ENCODE measurements around the gene IFIT1B.
"Not testable (repeated sequence)": the region's sequence is repeated elsewhere in the genome, so short reads cannot be mapped to it uniquely, and the experiment has no call there.

The IFIT1B gene

DNA sequence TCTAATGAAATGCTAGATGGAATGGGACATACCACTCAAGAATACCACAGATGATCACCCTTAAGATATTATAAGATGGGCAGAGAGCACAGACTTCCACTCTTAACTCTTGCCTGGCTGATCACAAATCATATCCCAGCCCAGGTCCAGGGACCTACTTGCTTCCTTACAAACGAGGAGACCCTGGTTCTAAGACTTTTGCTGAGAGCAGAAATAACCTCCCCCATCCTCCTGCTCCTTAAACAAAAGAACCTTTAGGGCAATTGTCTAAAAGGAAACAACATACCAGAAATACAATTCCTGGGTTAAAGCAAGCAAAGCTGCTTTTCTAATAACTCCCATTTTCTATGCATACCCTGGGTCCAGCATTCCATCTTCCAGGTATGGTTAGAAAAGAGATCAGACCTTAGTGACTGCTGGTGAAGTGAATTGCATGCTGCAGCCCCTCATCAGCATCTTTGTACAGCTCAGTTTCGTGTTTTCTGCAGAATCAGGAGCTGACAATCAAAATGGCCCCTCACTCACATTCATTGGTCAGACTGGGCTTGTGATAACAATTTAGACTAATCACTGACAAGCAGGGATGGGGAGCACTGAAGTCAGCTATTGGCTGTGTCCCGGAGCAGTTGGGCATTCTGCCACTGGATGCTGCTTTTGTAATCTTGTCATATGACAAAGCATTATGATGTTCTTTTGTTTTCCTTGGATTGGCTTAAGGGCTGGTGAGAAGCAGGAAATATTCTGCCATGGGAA, 35.5 kb upstream of the IFIT1B start:
- Histone ChIP-seq H3K9me3 (no peaks in the 10 kb centered on the region), H3K4me3 (no peak overlapping the region), H3K27me3 (ENCODE audit: low read depth) (no peaks in the 10 kb centered on the region), H3K4me1 (peaks cover 19% of the 10 kb centered on the region), H3K36me3 (replicated peaks) (no peaks in the 10 kb centered on the region)
- in situ Hi-C loops (cut with MboI; ENCODE audit: low sequenced_read_pairs), result no loop called here
- peak in 1 of 2 experiments; percentile 59 for DNase-seq (ENCODE audit: low spot score in 2 of 2)

DNA sequence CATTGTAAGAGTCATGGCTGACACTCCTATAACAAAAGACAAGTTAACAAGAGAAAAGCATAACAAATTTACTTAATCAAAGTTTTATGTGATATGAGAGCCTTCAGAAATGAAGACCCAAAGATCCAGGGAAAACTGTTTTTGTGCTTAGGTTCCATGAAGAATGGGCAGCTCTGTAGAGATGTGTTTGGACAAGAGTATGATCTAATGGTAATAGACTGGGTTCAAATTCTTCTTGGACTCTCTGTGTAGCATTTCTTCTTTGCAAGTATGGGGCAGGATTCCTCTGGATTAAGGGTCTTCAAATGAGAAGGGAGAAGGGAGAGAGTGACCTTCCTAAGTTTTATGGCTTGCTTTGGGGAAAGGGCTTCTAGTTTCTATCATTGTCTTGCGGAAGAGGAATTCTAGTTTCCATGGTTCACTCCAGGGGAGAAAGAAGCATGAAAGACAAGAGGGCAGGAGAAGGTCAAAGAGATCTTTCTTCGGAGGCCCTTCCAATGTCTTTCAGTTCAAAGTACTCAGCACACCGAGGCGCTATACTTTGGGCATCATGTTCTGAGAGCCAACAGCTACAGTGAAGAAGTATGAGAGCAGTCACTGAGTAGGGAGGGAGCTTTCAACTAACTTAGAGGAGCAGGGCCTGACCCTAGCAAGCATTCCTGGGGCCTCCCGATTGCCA, 34.6 kb upstream of the IFIT1B start:
- Histone ChIP-seq H3K4me3 (no peak overlapping the region), H3K36me3 (replicated peaks) (no peaks in the 10 kb centered on the region), H3K4me1 (peaks cover 27% of the 10 kb centered on the region), H3K9me3 (no peaks in the 10 kb centered on the region), H3K27me3 (ENCODE audit: low read depth) (no peaks in the 10 kb centered on the region)
- in situ Hi-C loops (cut with MboI; ENCODE audit: low sequenced_read_pairs), result no loop called here
- DNase-seq (ENCODE audit: low spot score in 2 of 2), result no peak

DNA sequence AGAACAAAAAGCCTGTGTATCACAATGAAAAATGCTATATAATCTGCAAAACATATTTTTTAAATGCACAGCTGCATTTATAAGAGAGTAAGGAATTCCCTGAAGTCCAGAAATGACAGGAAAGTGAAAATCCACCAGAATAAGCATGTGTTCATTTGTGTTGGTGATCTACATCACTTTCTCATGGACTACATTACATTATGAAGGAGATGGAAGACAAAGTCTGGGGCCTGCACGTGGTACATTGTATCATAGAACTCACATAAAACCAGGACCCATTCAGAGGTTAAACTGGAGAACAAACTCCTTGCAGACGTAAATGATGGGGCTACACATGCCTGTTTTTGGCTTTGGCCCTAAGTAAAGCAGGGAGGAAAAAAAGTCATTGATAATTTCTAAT, 33.7 kb upstream of the IFIT1B start:
- in situ Hi-C loops (cut with MboI; ENCODE audit: low sequenced_read_pairs), result no loop called here
- H3K36me3 ChIP-seq (replicated peaks), result no peaks in the 10 kb centered on the region
- no peaks in the 10 kb centered on the region for H3K9me3 ChIP-seq
- peaks cover 36% of the 10 kb centered on the region for H3K4me1 ChIP-seq
- no peaks in the 10 kb centered on the region for H3K27me3 ChIP-seq (ENCODE audit: low read depth)
- no peak overlapping the region for H3K4me3 ChIP-seq
- no peak for DNase-seq (ENCODE audit: low spot score in 2 of 2)

DNA sequence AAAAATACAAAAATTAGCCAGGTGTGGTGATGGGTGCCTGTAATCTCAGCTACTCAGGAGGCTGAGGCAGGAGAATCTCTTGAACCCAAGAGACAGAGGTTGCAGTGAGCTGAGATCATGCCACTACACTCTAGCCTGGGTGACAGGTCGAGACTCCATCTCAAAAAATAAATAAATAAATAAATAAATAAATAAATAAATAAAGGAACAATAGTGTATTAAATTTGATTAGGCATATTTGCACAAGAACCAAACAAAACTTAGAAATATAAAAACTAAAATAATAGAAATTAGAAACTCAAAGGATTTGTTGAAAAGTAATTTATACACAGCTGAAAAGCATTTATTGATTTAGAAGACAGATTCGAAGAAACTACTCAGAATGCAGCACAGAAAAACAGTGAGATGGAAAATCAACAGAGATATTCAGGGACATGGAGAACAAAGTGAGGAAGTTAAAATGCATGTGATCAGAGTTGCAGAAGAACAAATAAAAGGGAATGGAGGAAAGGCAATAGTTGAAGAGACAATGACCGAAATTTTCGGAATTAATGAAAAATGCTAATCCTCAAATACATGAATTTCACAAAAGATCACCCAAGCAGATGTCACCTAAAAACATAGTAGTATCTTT, 32.4 kb upstream of the IFIT1B start:
- Histone ChIP-seq H3K4me3 (no peak overlapping the region), H3K36me3 (replicated peaks) (no peaks in the 10 kb centered on the region), H3K4me1 (peaks cover 41% of the 10 kb centered on the region), H3K27me3 (ENCODE audit: low read depth) (no peaks in the 10 kb centered on the region), H3K9me3 (no peaks in the 10 kb centered on the region)
- in situ Hi-C loops (cut with MboI; ENCODE audit: low sequenced_read_pairs), result no loop called here
- DNase-seq (ENCODE audit: low spot score in 2 of 2), result no peak

DNA sequence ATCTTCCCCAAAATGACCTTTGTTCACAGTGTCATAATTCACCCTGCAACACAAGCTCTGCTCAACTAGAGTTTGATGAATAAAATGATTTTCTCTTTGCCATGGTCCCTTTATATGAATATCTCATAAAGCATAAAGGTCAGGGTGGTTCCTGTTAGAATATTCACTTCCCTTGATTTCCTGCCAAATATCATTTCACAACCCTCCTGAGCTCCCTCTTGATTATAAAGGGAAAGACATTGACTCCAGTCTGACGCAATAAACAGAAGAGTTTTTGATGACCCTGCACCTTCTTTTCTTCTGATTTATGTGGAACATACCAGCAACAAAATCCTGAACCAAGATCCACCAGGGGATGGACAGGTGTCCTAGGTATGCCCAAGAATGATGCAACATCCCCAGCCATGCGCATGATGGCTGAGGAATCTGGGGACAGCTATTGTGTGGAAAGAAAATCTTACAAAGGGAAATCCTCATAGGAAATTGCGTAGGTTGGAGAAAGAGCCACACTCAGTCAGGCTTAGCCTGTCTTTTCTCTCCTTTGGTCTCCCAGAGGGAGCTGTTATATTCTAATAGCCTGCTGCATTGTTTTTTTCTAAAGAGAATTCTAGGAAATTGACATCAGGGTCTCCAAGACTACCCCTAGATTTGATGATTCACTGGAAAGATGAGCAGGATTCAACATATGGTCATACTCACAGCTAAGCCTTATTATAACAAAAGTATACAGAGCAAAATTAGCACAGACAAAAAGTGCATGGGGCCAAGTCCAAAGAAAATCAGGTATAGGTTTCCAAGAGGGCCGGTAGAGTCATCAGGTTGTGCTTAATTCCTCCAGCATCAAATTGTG, 31.2 kb upstream of the IFIT1B start:
- no peaks in the 10 kb centered on the region for H3K9me3 ChIP-seq
- H3K27me3 ChIP-seq (ENCODE audit: low read depth), result no peaks in the 10 kb centered on the region
- H3K36me3 ChIP-seq (replicated peaks), result no peaks in the 10 kb centered on the region
- H3K4me1 ChIP-seq, result peaks cover 51% of the 10 kb centered on the region
- H3K4me3 ChIP-seq, result no peak overlapping the region
- in situ Hi-C loops (cut with MboI; ENCODE audit: low sequenced_read_pairs), result no loop called here
- DNase-seq (ENCODE audit: low spot score in 2 of 2), result no peak

DNA sequence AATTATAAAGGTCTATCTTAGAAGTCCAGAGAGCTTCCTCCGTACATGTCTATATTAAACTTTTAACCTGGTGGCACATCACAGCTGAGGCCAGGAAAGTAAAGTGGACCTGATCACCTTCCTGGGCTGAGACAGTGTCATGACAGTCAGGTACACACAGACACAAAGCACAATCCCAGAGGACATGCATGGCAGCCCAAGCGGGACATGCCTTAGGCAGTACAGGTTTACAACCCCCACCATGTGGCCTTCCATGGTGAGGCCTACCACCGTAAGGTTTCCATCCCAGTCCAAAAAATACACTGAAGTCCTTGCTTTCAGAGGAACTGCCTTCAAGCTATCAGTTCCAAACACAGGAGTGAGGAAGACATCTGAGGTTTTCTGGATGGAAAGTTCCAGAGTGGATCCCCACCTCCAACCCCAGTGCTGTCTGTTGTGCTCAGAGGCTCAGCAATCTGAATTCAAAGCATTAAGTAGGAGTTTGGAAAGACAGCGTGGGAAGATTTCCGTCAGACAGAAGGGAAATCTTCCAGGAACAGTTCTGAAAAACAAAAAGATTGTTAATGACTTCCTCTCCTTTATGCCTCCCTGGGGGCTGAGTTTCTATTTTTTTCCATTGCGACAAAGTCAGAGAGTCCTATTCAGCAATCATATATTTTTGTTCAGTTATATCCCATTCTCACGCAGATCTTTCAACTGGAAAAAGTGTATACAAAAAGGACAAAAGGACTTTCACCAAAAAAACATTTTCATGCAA, 30.0 kb upstream of the IFIT1B start:
- Histone ChIP-seq H3K27me3 (ENCODE audit: low read depth) (no peaks in the 10 kb centered on the region), H3K4me3 (no peak overlapping the region), H3K36me3 (replicated peaks) (no peaks in the 10 kb centered on the region), H3K9me3 (no peaks in the 10 kb centered on the region), H3K4me1 (peaks cover 48% of the 10 kb centered on the region)
- in situ Hi-C loops (cut with MboI; ENCODE audit: low sequenced_read_pairs), result no loop called here
- peak in 1 of 2 experiments; percentile 56 for DNase-seq (ENCODE audit: low spot score in 2 of 2)

DNA sequence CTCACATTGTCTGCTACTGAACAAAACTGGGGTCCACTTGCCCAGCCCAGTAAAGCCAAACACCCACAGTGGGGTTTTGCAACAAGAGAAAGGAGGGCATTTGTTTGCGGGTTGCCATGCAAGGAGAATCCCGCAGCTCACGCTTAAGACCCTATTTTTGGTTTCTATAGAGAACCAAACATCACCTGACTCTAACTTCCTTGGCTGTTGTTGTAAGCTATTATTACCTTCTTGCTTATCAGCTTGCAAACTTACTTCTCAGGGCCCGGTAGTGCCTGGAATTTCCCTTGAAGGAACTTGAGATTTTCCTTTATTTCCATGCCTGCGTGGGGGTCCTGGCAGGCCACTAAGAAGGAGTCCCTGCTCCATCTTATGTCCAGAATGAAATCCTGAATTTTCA, 29.4 kb upstream of the IFIT1B start:
- peaks cover 48% of the 10 kb centered on the region for H3K4me1 ChIP-seq
- H3K36me3 ChIP-seq (replicated peaks), result no peaks in the 10 kb centered on the region
- no peaks in the 10 kb centered on the region for H3K27me3 ChIP-seq (ENCODE audit: low read depth)
- no peaks in the 10 kb centered on the region for H3K9me3 ChIP-seq
- in situ Hi-C loops (cut with MboI; ENCODE audit: low sequenced_read_pairs), result no loop called here
- DNase-seq (ENCODE audit: low spot score in 2 of 2), result peak in 1 of 2 experiments; percentile 37
- no peak overlapping the region for H3K4me3 ChIP-seq

DNA sequence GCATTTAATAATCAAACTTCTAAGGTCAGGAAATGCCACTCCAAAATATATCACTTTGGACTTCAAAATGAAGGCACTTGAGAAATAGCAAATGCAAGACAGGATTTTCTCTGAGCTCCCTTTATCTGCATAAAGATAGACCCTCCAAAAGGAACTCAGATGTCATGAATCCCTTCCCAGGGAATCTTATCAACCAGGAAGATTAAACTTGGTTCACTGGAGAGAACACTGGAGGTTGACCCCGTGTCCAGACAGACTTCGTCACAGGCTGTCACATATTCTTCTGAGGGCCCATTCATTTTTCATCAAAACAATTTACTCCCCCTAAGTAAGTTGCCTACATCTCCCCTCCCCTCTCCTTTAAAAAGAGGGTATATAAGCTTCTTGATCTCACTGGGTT, 28.9 kb upstream of the IFIT1B start:
- Histone ChIP-seq H3K36me3 (replicated peaks) (no peaks in the 10 kb centered on the region), H3K27me3 (ENCODE audit: low read depth) (no peaks in the 10 kb centered on the region), H3K9me3 (no peaks in the 10 kb centered on the region), H3K4me3 (no peak overlapping the region), H3K4me1 (peaks cover 48% of the 10 kb centered on the region)
- in situ Hi-C loops (cut with MboI; ENCODE audit: low sequenced_read_pairs), result no loop called here
- DNase-seq (ENCODE audit: low spot score in 2 of 2), result no peak

DNA sequence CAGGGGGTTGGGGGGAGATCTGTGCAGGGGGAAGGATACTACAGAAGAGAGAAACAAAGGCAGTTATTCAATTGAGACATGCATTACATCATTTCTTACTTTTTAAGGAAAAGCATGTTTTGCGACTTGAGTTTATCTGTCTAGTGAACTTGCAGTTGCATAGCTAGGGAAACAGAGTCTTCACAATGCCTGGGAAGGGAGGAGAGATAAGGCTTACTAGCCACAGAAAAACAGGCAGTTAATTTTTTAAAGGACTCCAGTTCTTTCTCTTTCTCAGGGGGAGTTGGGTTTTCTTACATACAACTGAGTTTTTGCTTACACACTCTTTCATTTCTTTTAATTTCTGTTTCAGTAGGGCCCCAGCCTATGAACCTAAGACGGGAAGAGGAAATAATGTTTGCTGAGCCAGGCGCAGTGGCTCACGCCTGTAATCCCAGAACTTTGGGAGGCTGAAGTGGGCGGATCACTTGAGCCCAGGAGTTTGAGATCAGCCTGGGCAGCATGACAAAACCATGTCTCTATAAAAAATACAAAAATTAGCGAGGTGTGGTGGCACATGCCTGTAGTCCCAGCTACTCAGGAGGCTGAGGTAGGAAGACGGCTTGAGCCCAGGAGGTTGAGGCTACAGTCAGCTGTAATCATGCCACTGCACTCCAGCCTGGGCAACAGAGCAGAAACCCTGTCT, 27.1 kb upstream of the IFIT1B start:
- peaks cover 48% of the 10 kb centered on the region for H3K4me1 ChIP-seq
- not testable (repeated sequence) for H3K36me3 ChIP-seq (replicated peaks); DNase-seq (ENCODE audit: low spot score in 2 of 2); H3K9me3 ChIP-seq; H3K27me3 ChIP-seq (ENCODE audit: low read depth); H3K4me3 ChIP-seq
- in situ Hi-C loops (cut with MboI; ENCODE audit: low sequenced_read_pairs), result loop anchor here (5.0 to 25.0 kb wide), 2 partner anchors 1493 to 1688 kb away; partner anchors contain the start of gene PAPSS2

DNA sequence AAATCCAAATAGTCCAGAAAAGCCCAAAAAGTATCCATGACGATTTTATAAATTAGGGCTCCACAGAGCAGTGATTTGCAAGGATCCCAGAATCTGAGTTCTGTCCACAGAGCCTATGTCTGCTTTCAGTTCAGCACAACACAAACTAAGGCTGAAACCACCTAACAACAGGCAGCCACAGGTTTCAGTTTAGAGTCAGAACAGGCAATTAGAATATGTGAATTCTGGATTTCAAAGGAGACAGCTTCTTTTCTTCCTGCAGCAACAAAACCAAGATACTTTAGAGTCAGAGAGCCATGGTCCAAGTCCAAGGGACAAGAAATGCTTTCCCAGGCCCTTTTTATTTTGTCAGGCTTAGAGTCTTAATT, 26.5 kb upstream of the IFIT1B start:
- H3K4me3 ChIP-seq, result no peak overlapping the region
- no peaks in the 10 kb centered on the region for H3K36me3 ChIP-seq (replicated peaks)
- no peaks in the 10 kb centered on the region for H3K9me3 ChIP-seq
- in situ Hi-C loops (cut with MboI; ENCODE audit: low sequenced_read_pairs), result loop anchor here (5.0 to 25.0 kb wide), 2 partner anchors 1494 to 1689 kb away; partner anchors contain the start of gene PAPSS2
- no peak for DNase-seq (ENCODE audit: low spot score in 2 of 2)
- H3K4me1 ChIP-seq, result peaks cover 46% of the 10 kb centered on the region
- no peaks in the 10 kb centered on the region for H3K27me3 ChIP-seq (ENCODE audit: low read depth)

DNA sequence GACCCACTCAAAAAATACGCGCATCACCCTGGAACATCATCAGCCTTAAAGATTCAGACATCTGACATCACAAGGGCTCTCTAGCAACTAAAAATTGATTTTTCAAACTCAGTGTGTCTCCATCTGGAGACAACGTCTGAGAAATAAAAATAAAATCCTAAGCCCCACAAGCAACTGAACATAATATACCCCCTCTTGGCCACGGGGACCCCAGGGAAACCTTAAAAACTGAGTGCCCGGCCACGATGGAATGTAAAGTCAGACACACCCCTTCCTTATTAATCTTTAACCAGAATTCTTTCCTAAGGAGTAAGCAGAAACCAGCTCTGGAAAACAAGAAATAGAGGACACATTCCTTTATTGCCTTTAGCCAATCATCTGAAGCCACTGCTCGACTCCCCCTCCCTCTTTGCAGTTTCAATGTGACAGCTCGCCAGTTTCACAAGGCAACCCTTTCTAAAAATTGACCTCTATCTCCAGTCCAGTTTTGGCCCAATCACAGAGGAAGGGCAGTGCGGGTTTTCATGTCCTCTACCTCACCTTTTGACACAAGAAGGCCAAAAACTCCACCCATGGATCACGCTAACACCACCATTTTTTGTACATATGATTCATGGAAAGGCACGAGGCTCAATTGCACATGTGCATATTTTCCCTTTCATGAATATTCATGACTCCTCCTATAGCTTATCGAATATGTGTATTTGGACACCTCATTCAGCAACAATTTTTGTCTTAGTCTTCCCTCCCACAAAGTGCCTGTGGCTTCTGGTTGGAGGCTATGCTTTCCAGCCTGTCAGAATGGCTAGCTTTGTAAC, 25.9 kb upstream of the IFIT1B start:
- Histone ChIP-seq H3K4me3 (no peak overlapping the region), H3K9me3 (no peaks in the 10 kb centered on the region), H3K36me3 (replicated peaks) (no peaks in the 10 kb centered on the region), H3K4me1 (peaks cover 46% of the 10 kb centered on the region), H3K27me3 (ENCODE audit: low read depth) (no peaks in the 10 kb centered on the region)
- DNase-seq (ENCODE audit: low spot score in 2 of 2), result peak in 1 of 2 experiments; percentile 19
- in situ Hi-C loops (cut with MboI; ENCODE audit: low sequenced_read_pairs), result loop anchor here (5.0 to 25.0 kb wide), 2 partner anchors 1495 to 1690 kb away; partner anchors contain the start of gene PAPSS2

DNA sequence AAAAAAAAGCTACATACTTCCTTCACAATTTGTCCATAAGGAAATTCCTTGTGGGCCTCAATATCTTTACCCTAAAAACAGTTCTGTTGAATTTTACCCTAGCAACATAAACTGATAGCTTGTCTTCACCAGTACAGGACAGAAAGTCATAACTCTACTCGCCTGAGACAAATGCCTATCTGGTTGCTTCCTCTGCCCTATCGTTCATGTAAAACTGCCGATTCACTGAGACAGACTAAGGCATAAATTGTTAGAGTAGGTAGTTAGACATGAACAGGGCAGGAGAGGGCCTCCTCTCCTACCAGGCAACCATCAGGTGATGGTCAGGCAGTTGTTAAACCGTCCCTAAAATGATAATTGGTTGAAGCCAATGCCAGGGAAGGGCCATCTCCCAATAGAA, 25.1 kb upstream of the IFIT1B start:
- Histone ChIP-seq H3K4me3 (no peak overlapping the region), H3K9me3 (no peaks in the 10 kb centered on the region), H3K36me3 (replicated peaks) (no peaks in the 10 kb centered on the region), H3K4me1 (peaks cover 46% of the 10 kb centered on the region), H3K27me3 (ENCODE audit: low read depth) (no peaks in the 10 kb centered on the region)
- no peak for DNase-seq (ENCODE audit: low spot score in 2 of 2)
- in situ Hi-C loops (cut with MboI; ENCODE audit: low sequenced_read_pairs), result loop anchor here (5.0 to 25.0 kb wide), 2 partner anchors 1496 to 1691 kb away; partner anchors contain the start of gene PAPSS2
